GM15510 (cell line): Measurements from ENCODE around the gene MRPL46.

ENCODE experiments used
- POLR2A ChIP-seq: IDR thresholded peaks from 3 replicates; pipeline ENCODE4 v1.6.1; 2011; ENCODE audit warnings: borderline replicate concordance; ENCODE audit not compliant: insufficient read length; ENCODE audit errors: extremely low read depth

The MRPL46 gene

GRCh38 chr15:88454236-88454635, 13.0 kb downstream of the MRPL46 start:
- TF ChIP-seq POLR2A: no peak

GRCh38 chr15:88453651-88454050, 13.5 kb downstream of the MRPL46 start:
- no peak for TF ChIP-seq POLR2A

- no peak for TF ChIP-seq POLR2A
These were observed 16.9 kb downstream of the MRPL46 start for GRCh38 chr15:88450125-88450798.

- TF ChIP-seq POLR2A: no peak
These were observed 17.6 kb downstream of the MRPL46 start for GRCh38 chr15:88449581-88449980.

- TF ChIP-seq POLR2A: no peak
These were observed 18.2 kb downstream of the MRPL46 start for GRCh38 chr15:88448991-88449461.

GRCh38 chr15:88447741-88448140, 19.4 kb downstream of the MRPL46 start:
- TF ChIP-seq POLR2A: no peak

- TF ChIP-seq POLR2A: no peak
These were observed 20.0 kb downstream of the MRPL46 start for GRCh38 chr15:88447206-88447605.

- no peak for TF ChIP-seq POLR2A
These were observed 26.0 kb downstream of the MRPL46 start for GRCh38 chr15:88441076-88441730.

- no peak for TF ChIP-seq POLR2A
These were observed 27.2 kb downstream of the MRPL46 start for GRCh38 chr15:88440021-88440420.

GRCh38 chr15:88438181-88438580, 29.0 kb downstream of the MRPL46 start:
- no peak for TF ChIP-seq POLR2A

- no peak for TF ChIP-seq POLR2A
These were observed 34.0 kb downstream of the MRPL46 start for GRCh38 chr15:88433046-88433685.

GRCh38 chr15:88431441-88431840, 35.7 kb downstream of the MRPL46 start:
- TF ChIP-seq POLR2A: no peak

GRCh38 chr15:88430051-88430450, 37.1 kb downstream of the MRPL46 start:
- no peak for TF ChIP-seq POLR2A

GRCh38 chr15:88428805-88429605, 38.2 kb downstream of the MRPL46 start:
- TF ChIP-seq POLR2A: no peak

GRCh38 chr15:88428053-88428452, 39.1 kb downstream of the MRPL46 start:
- TF ChIP-seq POLR2A: no peak

GRCh38 chr15:88426304-88426703, 40.9 kb downstream of the MRPL46 start:
- no peak for TF ChIP-seq POLR2A

GRCh38 chr15:88423331-88423730, 43.9 kb downstream of the MRPL46 start:
- no peak for TF ChIP-seq POLR2A
